KOPT-K1 (cell line): Measurements from ENCODE around the gene PASK.

Source experiments
- H3K27ac ChIP-seq: fragments of 200-600 bp; sonication (generic); 2 replicates; pipeline ENCODE4 v1.5.1; 2016; ENCODE audit warnings: antibody characterized with exemption, mild to moderate bottlenecking, low read depth, low read length; ENCODE audit not compliant: poor library complexity, severe bottlenecking
- H3K36me3 ChIP-seq: fragments of 200-600 bp; sonication (generic); 2 replicates; pipeline ENCODE4 v1.5.1; 2017; ENCODE audit warnings: antibody characterized with exemption, mild to moderate bottlenecking, low read length, moderate library complexity; ENCODE audit not compliant: insufficient read depth
- H3K9me3 ChIP-seq: fragments of 200-600 bp; sonication (generic); 2 replicates; pipeline ENCODE4 v1.5.1; 2017; ENCODE audit warnings: antibody characterized with exemption, low read length, mild to moderate bottlenecking; ENCODE audit not compliant: insufficient read depth, poor library complexity, severe bottlenecking

The PASK gene

DNA sequence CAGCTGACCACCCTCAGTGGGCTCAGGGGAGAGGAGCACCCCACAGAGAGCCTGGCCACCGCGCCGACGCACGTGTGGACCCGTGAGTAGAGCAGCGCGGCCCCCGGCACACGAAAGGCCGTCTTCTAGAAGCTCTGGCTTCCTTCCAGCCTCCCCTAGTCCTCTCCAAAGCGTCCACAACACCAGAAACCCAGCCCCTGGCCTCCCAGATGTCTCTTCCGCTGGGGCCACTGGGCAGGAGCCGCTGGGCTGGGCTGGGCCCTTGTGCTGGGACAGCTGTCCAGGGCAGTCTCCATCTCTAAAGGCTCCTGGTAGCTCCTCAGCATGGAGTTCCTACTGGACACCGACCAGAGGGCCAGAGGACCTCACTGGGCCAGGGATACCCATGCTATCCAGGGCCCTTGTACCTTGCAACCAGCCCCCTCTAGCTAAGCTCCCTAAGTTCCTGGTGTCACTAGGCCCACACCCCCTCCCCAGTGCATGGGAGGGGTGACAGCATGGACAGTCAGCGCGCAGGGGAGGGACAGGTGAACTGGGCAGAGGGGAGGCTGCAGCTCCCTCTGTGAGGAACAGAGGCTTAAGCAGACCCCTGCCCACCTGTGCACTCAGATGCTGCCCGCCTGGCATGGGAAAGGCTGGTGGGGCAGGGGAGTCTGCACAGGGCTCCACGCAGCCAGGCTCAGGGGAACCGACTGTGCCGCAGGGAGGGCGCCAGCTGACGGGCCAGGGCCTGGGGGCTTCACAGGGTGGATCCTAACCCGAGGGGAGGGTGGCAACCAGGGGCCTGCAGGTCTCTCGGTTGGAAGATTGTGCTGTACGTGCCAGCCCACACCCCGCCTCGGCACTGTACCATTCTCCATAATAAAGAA lies 80.1 kb downstream of the PASK start:
- Histone ChIP-seq H3K27ac (no peak overlapping the region), H3K9me3 (no peaks in the 10 kb centered on the region), H3K36me3 (no peaks in the 10 kb centered on the region)

DNA sequence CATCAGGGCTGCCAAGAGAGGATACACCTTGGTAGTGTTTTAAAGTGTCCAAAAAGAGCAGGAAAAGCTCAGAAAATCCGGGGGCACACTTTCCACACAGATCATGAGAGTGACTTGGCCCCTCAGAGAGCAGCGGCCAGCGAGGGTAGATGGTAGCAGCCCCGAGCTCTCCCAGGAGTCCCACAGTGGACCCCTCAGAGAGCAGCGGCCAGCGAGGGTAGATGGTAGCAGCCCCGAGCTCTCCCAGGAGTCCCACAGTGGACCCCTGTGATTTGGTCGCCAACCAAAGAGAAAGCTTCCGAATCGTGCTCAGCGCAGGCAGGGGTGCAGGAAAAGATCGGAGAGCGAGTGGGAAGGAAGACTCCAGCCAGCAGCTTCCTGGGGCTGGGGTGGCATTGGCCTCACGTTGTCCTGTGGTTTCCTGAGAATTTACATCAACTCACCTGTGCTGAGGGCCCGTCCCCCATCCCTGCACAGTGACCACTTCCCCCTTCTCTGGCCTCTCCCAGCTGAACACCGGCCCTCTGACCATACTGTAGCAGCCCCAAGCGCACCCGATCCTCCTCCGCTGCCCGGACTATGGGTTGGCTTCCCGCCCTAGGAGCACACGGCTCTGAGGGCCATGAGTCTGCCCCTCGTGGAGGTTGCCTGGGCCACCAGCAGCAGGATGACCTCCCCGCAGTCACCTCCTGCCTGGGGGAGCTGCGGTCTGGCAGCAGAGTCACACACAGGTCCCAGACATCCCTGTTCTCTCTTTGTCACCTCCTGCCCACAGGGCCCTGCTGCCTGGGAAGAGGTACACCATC lies 80.9 kb downstream of the PASK start:
- no peaks in the 10 kb centered on the region for H3K9me3 ChIP-seq
- H3K27ac ChIP-seq: no peak overlapping the region
- no peaks in the 10 kb centered on the region for H3K36me3 ChIP-seq

DNA sequence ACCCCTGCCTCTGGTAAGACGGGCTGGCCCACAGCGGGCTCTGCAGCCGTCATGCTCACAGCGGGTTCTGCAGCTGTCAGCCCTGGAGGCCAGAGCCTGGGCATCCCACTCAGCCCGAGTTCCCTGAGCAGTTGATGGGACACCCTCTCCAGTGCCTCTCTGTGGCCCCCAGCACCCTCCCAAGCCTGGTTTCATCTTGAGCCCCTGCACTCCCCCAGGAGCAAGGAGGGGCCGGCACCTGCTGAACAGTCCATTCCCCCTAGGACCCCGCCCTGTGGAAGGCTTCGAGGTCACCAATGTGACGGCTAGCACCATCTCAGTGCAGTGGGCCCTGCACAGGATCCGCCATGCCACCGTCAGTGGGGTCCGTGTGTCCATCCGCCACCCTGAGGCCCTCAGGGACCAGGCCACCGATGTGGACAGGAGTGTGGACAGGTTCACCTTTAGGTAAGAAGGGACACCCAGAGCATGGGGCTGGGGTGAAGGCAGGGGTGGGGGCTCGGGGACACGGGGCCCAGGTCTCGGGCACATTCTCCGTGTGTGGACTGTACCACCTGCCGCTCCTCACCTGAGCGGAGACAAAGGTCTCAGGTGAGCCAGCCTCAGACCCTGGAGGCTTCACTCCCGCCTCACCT lies 81.7 kb downstream of the PASK start:
- Histone ChIP-seq H3K27ac (no peak overlapping the region), H3K9me3 (no peaks in the 10 kb centered on the region), H3K36me3 (no peaks in the 10 kb centered on the region)

DNA sequence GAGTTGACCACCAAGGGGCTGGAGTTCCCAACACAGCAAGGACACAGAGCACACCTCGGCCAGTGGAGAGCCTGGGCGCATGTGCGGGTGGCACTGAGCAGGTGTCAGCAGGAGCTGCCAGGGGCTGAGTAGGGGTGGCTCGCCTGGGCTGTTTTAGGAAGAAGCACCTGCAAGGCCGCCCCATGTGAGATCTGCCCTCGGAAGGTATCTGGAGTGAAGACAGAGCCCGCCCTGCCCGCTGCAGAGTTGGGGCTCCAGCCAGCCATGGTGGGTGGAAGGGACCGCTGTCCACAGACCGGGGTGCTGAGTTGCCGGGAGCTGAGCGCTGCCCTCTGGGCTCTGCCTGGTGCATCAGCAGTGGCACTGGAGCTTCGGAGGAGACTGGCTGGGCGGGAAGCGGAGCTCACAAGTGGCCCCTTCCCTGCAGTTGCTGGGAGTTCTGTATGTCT lies 82.4 kb downstream of the PASK start:
- H3K36me3 ChIP-seq: no peaks in the 10 kb centered on the region
- H3K9me3 ChIP-seq: no peaks in the 10 kb centered on the region
- H3K27ac ChIP-seq: no peak overlapping the region

DNA sequence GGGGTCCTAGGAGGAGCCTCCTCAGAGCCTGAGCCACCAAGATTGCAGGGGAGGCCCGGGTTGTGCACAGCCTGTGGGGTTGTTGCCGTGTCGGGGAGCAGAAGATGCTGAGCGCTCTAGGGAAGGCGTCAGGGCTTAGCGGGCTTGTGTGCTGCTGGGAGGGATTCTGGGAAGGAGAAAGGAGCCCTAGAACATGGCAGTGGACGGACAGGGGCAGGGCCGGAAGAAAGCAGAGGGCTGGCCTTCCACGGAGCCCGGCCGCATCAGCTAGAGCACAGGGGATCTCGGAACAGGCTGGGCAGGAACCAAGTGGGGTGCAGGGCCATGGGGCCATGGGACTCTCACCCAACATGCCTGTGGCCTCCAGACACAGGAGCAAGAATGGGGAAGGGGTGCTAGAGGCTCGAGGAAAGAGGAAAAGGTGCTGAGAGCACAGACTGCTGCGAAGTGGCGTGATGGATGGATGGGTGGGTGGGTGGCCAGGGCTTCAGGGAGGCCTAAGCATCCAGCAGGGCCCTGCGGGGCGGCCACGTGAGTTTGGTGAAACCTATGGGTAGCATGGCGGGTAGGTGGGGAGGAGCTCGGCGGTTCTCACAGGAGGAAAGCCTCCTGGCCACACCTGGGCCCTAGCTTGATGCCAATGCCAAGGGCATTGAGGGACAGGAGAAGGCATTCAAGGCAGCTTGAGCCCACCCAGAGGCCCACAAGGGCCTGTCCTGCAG lies 82.9 kb downstream of the PASK start:
- Histone ChIP-seq H3K36me3 (no peaks in the 10 kb centered on the region), H3K27ac (no peak overlapping the region), H3K9me3 (no peaks in the 10 kb centered on the region)

DNA sequence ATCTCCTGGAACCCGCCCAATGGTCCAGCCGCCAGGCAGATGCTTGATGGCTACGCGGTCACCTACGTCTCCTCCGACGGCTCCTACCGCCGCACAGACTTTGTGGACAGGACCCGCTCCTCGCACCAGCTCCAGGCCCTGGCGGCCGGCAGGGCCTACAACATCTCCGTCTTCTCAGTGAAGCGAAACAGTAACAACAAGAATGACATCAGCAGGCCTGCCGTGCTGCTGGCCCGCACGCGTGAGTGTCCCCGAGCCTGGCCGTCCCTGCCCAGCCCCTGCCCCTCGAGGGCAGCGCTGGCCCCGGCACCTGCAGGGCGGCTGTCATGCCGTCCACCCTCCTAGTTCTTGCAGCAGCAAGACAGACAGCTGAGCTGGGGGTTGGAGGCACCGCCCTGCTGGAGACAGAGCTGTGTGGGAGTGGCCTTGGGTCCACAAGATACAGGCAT lies 83.9 kb downstream of the PASK start:
- no peak overlapping the region for H3K27ac ChIP-seq
- H3K36me3 ChIP-seq: no peaks in the 10 kb centered on the region

DNA sequence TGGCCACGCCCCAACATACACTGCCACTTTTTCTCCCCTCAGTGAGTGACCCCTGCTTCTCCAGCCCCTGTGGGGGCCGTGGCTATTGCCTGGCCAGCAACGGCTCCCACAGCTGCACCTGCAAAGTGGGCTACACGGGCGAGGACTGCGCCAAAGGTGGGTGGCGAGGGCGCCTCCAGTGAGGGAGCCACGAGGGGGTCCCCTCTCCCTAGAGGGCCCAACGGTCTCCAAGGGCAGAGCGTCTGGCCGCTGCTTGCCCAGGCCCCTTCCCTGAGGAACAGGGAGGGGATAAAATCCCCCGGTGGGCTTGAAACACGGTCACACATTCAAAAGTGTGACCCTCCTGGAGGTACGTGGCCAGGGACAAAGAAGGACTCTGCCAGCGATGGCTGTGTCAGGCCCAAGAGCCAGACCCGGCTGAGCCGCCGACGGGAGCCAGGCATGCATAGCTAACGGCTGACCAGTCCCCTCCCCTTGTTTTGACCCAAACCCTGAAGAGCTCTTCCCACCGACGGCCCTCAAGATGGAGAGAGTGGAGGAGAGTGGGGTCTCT lies 84.4 kb downstream of the PASK start:
- Histone ChIP-seq H3K36me3 (no peaks in the 10 kb centered on the region), H3K9me3 (no peaks in the 10 kb centered on the region), H3K27ac (no peak overlapping the region)

More for the DNA sequence above, 83.9 kb downstream of the PASK start:
- H3K9me3 ChIP-seq: no peaks in the 10 kb centered on the region

DNA sequence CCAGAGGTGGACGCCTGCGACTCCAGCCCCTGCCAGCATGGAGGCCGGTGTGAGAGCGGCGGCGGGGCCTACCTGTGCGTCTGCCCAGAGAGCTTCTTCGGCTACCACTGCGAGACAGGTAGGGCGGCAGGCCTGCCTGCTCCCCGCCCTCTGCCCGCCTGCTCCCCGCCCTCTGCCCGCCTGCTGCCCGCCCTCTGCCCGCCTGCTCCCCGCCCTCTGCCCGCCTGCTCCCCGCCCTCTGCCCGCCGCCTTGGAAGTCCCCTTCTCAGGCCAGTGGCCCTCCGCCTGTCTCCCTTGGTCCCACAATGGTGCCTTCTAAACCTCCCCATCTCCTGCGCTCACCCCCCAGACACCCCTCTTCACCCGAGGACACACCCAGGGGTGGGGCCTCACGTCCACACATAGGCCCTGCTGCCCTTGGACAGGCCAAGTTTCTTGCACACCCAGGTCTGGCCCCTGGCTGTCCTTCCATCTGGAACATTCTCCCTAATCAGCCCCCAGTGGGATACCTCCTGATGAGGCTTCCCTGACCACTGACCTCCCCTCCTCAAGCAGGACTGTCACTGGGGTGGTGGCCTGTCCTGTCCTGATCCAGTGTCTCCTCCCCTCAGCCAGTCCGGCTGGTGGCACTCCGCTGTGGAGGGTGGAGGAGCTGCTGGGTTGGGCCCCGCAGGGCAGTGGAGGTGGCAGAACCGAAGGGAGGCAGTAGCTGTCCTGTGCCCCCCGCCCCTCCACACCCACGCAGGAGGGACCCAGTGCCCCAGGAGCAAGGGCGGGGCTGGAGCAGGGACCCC lies 85.1 kb downstream of the PASK start:
- Histone ChIP-seq H3K9me3 (no peaks in the 10 kb centered on the region), H3K36me3 (no peaks in the 10 kb centered on the region), H3K27ac (no peak overlapping the region)

DNA sequence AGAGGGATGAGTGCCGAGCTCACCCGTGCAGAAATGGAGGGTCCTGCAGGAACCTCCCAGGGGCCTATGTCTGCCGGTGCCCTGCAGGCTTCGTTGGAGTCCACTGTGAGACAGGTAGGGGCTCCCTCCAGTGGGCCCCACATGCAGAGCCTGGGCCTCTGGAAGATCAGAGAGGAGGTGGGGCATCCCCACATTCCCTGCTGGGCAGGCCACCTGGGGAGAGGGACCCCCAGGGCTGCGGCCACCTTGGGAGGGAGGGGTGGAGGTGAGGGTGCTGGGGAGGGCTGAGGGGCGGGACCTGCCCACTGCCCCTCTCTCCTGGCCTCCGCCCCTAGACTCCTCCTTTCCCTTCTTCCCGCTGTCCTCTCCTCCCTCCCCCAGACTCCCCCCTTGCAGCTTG lies 85.7 kb downstream of the PASK start:
- Histone ChIP-seq H3K9me3 (no peaks in the 10 kb centered on the region), H3K36me3 (no peaks in the 10 kb centered on the region), H3K27ac (no peak overlapping the region)

DNA sequence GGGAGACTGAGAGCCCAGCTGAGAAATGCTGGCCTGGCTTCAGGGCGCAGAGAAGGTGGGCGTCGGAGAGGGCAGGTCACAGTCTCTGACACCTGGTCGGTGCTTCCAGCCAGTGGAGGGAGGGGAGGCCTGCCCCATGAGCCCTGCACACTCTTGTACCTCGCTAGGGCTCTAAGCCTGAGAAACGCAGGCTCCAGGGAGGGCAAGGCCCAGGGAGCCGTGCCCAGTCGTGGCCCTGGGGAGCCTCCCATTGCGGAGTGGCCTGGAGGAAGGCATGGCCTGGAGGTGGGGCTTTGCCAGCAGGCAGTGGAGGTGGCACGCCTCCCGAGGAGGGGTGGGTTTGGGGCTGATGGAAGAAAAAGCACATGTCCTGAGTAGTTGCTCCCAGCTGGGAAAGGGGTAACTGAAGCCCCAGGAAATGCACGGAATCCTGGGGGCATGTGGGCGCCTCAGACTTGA lies 86.2 kb downstream of the PASK start:
- H3K36me3 ChIP-seq: no peaks in the 10 kb centered on the region
- no peaks in the 10 kb centered on the region for H3K9me3 ChIP-seq
- H3K27ac ChIP-seq: no peak overlapping the region

DNA sequence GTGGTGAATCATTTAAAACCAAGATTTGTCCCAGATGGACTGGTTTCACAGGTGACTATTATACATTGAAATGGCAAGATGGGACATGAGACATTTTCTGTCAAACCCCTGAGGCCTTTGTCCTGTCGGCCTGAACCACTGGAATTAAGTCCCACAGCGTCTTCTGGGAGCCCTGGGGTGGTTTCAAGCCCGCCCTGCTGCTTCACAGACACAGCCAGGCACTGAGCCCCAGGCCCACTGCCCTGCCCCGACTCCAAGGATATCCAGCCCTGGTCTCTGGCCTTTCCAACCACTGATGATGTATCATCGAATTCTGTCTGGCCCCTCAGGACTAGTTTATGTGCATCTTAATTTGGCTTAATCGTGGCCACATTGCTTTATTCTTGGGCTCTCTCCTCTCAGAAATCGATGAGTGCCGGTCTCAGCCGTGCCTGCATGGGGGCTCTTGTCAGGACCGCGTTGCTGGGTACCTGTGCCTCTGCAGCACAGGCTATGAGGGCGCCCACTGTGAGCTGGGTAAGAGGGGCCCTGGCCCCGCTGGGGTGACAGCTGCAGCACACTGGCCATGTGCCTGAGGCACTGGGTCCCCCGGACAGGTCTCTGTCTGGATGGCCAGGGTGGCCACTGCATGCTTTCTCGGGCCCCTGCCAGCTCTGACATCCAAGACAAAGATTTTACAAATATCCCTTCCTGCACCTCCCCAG lies 86.7 kb downstream of the PASK start:
- H3K9me3 ChIP-seq: no peaks in the 10 kb centered on the region
- no peak overlapping the region for H3K27ac ChIP-seq
- H3K36me3 ChIP-seq: no peaks in the 10 kb centered on the region

DNA sequence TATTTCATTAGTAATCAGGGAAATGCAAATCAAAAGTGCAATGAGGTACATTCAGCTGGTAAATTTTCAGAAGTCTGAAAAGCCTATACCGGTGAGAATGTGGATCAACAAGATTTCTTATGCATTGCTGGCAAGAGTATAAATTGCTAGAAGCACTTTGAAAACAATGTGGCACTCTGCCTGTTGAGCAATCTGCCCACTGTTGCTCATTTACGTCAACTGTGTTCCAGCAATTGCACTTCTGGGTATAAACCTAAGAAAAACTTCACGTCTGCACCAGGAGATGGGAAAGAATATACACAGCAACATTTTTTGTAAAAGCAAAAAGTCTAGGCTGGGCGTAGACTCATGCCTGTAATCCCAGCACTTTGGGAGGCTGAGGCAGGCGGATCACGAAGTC lies 88.0 kb downstream of the PASK start:
- Histone ChIP-seq H3K27ac (no peak overlapping the region), H3K36me3 (no peaks in the 10 kb centered on the region), H3K9me3 (no peaks in the 10 kb centered on the region)
